ENCODE results near the gene GSAP. TPM values are rescaled to one million over a fixed set of nuclear protein-coding genes. Genes with fewer than 3 reads are reported as not detected.

GSAP gene
- total RNA-seq, 4 donors from 2014 or later = 12.6 to 22.8 (median 17.0) TPM

DNA sequence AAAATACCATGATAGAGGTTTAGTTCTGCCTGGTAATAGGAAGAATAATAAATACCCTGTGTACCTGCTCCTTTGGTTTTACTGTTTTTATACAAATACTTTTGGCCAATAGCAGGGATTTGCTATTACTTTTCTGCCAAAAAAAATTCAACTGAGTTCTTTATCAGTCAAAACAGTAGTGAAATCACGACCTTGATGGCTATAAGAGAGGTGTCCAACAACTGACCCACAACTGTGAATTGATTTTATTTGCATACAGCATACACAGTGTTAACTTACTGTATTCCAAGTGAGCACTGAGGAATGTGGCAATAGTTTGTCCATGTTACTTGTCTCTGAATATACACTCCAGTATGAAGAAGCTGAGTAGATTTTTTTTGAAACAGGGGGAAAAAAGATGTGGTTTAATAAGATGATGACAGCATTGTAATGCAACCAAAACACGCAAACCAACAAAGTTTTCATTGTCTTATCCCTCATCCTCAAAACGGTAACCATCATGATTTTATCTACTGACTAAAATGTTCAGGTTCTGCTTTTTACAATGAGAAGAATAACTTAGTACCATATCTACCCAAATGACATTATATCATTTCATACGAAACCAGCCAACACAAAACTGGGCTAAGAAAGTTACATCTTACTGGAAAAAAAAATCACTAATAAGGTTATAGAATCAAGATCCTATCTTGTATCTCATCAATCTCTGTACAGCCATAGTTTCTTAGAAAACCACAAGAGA, 63.3 kb downstream of the GSAP start:
- no peak overlapping the region for H3K4me3 ChIP-seq
- peaks cover 0 to 9% (median 0%) of the 10 kb centered on the region in 4 donors for H3K36me3 ChIP-seq
- TF ChIP-seq POLR2A (IDR thresholded peaks at IDR 0.05; ENCODE audit: low read depth) = no peak
- TF ChIP-seq CTCF (IDR thresholded peaks at IDR 0.05) = no peak
- TF ChIP-seq EP300 (IDR thresholded peaks at IDR 0.05) = no peak
- TF ChIP-seq POLR2AphosphoS5 (IDR thresholded peaks at IDR 0.05) = no peak
- no peaks in the 10 kb centered on the region for H3K27me3 ChIP-seq
- 49% methylated on average over 4 of the region's 4 CpGs for WGBS
- intact Hi-C loops (cut with DNase I) = no loop called here
- H3K27ac ChIP-seq (replicated peaks in 1 of 4) = peak overlapping the region; percentile 45 to 70 (median 54)
- peaks cover 29 to 50% (median 46%) of the 10 kb centered on the region in 4 donors for H3K4me1 ChIP-seq
- no peaks in the 10 kb centered on the region for H3K9me3 ChIP-seq
- DNase-seq (ENCODE audit: extremely low spot score) = no peak

- peak; percentile 89 for DNase-seq (ENCODE audit: extremely low spot score)
- no peak overlapping the region for H3K4me3 ChIP-seq
- peak overlapping the region; percentile 45 to 70 (median 54) for H3K27ac ChIP-seq (replicated peaks in 1 of 4)
- H3K9me3 ChIP-seq = no peaks in the 10 kb centered on the region
- no peaks in the 10 kb centered on the region for H3K27me3 ChIP-seq
- TF ChIP-seq CTCF (IDR thresholded peaks at IDR 0.05) (no peak), POLR2AphosphoS5 (IDR thresholded peaks at IDR 0.05) (peak in 1 of 2 donors; percentile 43)
- peaks cover 33 to 58% (median 54%) of the 10 kb centered on the region in 4 donors for H3K4me1 ChIP-seq
- WGBS = 52% methylated on average over 5 of the region's 5 CpGs
- H3K36me3 ChIP-seq = peaks cover 0 to 5% (median 0%) of the 10 kb centered on the region in 4 donors
- intact Hi-C loops (cut with DNase I) = no loop called here
These were observed 64.6 kb downstream of the GSAP start for GRCh38 chr7:77351539-77352004.

- H3K36me3 ChIP-seq = no peaks in the 10 kb centered on the region
- no peaks in the 10 kb centered on the region for H3K9me3 ChIP-seq
- H3K27ac ChIP-seq (replicated peaks in 1 of 4) = peak overlapping the region; percentile 71 to 79 (median 72)
- TF ChIP-seq EP300 (IDR thresholded peaks at IDR 0.05) = no peak
- no peak for TF ChIP-seq POLR2AphosphoS5 (IDR thresholded peaks at IDR 0.05)
- TF ChIP-seq POLR2A (IDR thresholded peaks at IDR 0.05; ENCODE audit: low read depth) = no peak
- TF ChIP-seq CTCF (IDR thresholded peaks at IDR 0.05) = no peak
- no peaks in the 10 kb centered on the region for H3K27me3 ChIP-seq
- H3K4me3 ChIP-seq = no peak overlapping the region
- peak; percentile 29 for DNase-seq (ENCODE audit: extremely low spot score)
- peaks cover 33 to 57% (median 54%) of the 10 kb centered on the region in 4 donors for H3K4me1 ChIP-seq
- intact Hi-C loops (cut with DNase I) = no loop called here
These were observed 67.0 kb downstream of the GSAP start for GRCh38 chr7:77349141-77349540.

- H3K9me3 ChIP-seq = no peaks in the 10 kb centered on the region
- H3K4me3 ChIP-seq = no peak overlapping the region
- WGBS = 36% methylated on average over 3 of the region's 3 CpGs
- DNase-seq (ENCODE audit: extremely low spot score) = peak; percentile 92
- peaks cover 33 to 49% (median 48%) of the 10 kb centered on the region in 4 donors for H3K4me1 ChIP-seq
- H3K27ac ChIP-seq (replicated peaks in 1 of 4) = peak overlapping the region; percentile 71 to 79 (median 72)
- intact Hi-C loops (cut with DNase I) = no loop called here
- no peaks in the 10 kb centered on the region for H3K36me3 ChIP-seq
- H3K27me3 ChIP-seq = no peaks in the 10 kb centered on the region
- TF ChIP-seq POLR2A (IDR thresholded peaks at IDR 0.05; ENCODE audit: low read depth) (no peak), CTCF (IDR thresholded peaks at IDR 0.05) (peak in 1 of 3 experiments; percentile 8), EP300 (IDR thresholded peaks at IDR 0.05) (no peak), POLR2AphosphoS5 (IDR thresholded peaks at IDR 0.05) (peak; percentile 68 to 87)
These were observed 67.8 kb downstream of the GSAP start for GRCh38 chr7:77348371-77348813.

All from esophagus muscularis mucosa (tissue), 4 donors.